SK-N-SH treated with all-trans-retinoic acid at 6 μM for 48 hours (cell line): Measurements from ENCODE around the gene PEPD.

Experiments used
- ZFP30 ChIP-seq: fragments of 450-650 bp; formaldehyde crosslinking; IDR thresholded peaks from 2 replicates; pipeline ENCODE4 v1.5.0; 2022; ENCODE audit warnings: mild to moderate bottlenecking, moderate library complexity
- TF ChIP-seq, protein P1 (sequence below): fragments of 250-450 bp; sonication (Bioruptor Pico); IDR thresholded peaks from 2 replicates; pipeline ENCODE4 v1.8.0; 2020; ENCODE audit warnings: mild to moderate bottlenecking, moderate library complexity, borderline replicate concordance

DNA sequence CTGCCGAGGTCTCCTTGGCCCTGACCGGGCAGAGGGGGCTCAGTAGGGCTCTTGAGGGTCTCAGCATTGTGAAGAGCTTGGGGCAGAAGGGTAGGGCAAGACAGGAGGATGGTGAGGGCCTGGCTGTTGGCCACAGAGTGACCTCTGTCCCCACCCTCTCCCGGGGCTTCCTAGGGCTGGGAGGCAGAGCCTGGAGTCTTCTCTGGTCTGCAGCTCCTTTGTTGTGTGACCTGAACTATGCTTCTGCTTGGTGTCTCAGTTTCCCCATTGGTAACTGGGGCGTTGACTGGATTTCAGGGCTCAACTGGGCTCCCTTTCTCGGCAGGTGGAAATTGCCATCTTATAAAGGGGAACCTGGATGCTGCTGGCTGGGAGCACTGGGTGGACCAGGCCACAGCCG, 30.1 kb upstream of the PEPD start:
- no peak for TF ChIP-seq ZFP30 (CRISPR knock-in tag)
- TF ChIP-seq, protein P1, sequence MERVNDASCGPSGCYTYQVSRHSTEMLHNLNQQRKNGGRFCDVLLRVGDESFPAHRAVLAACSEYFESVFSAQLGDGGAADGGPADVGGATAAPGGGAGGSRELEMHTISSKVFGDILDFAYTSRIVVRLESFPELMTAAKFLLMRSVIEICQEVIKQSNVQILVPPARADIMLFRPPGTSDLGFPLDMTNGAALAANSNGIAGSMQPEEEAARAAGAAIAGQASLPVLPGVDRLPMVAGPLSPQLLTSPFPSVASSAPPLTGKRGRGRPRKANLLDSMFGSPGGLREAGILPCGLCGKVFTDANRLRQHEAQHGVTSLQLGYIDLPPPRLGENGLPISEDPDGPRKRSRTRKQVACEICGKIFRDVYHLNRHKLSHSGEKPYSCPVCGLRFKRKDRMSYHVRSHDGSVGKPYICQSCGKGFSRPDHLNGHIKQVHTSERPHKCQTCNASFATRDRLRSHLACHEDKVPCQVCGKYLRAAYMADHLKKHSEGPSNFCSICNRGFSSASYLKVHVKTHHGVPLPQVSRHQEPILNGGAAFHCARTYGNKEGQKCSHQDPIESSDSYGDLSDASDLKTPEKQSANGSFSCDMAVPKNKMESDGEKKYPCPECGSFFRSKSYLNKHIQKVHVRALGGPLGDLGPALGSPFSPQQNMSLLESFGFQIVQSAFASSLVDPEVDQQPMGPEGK (CRISPR knock-in tag) = no peak
